DND-41 (cell line): ENCODE data around the gene POLA1.

Experiments
- CTCF ChIP-seq: IDR thresholded peaks from 2 replicates; pipeline ENCODE4 v1.5.1; 2012; ENCODE audit warnings: borderline replicate concordance, low read length, moderate library complexity, mild to moderate bottlenecking; ENCODE audit not compliant: poor library complexity, severe bottlenecking; ENCODE audit errors: extremely low read depth
- EZH2 ChIP-seq: IDR thresholded peaks from 3 replicates; pipeline ENCODE4 v1.6.1; 2012; ENCODE audit warnings: borderline replicate concordance, low read depth, mild to moderate bottlenecking, moderate library complexity, low read length, inconsistent platforms; ENCODE audit not compliant: severe bottlenecking

- TF ChIP-seq CTCF = no peak
- no peak for TF ChIP-seq EZH2
Measured at GRCh38 chrX:24659646-24660045, 34.1 kb upstream of the POLA1 start.
